Measurements from ENCODE around the gene ANO2. TPM values are rescaled to one million over a fixed set of nuclear protein-coding genes. Genes with fewer than 3 reads are reported as not detected.

Gene ANO2
- total RNA-seq, 2 experiments from 2014 or later = not detected

- ChIA-PET POLR2A (no interaction called here), CTCF (no interaction called here)
Measured at GRCh38 chr12:5612556-5613410, 332.3 kb downstream of the ANO2 start.

GRCh38 chr12:5611162-5611561 lies 333.9 kb downstream of the ANO2 start:
- CTCF ChIA-PET = no interaction called here
- POLR2A ChIA-PET = no interaction called here

GRCh38 chr12:5599378-5599777 lies 345.7 kb downstream of the ANO2 start:
- CTCF ChIA-PET = no interaction called here
- POLR2A ChIA-PET = no interaction called here

- ChIA-PET CTCF (no interaction called here), POLR2A (no interaction called here)
Measured at GRCh38 chr12:5593998-5594397, 351.1 kb downstream of the ANO2 start.

DNA sequence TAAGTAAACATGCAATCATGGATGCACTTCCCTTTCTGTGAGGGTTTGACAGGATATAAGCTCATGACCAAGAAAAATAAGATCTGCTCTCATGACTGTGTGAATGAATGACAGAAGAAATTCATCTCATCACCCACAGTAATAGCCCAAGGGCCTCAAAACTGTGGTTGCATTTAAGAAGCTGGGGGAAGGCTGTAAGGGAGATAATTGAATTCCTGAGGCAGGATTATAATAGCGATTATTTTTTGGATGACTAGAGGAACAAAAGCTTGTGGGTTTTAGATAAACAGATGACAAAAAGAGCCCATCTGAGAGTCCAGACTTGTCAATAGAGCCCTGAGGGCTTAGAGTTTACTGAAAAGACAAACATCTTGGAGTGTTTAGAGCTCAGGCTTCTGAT lies 352.0 kb downstream of the ANO2 start:
- ChIA-PET POLR2A (no interaction called here), CTCF (no interaction called here)

DNA sequence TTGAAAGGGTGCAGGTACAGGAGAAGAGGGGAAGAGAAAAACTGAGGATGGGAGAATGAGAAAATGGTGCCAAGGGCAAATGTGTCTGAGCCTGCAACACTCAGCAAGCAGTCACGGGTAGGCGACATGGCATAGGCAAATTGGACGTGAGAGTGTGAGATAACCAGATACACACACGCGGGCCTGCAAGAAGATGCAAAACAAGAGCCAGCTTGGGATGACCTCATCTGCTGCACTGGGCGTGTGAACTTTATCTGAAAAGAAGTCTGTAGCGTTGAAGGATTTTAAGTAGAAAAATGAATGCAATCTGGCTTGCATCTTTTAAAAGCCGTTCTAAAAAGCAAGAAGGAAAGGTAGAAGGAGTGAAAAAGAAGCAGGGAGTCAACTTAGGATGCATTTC lies 352.7 kb downstream of the ANO2 start:
- ChIA-PET POLR2A (no interaction called here), CTCF (no interaction called here)

GRCh38 chr12:5590316-5590715 lies 354.7 kb downstream of the ANO2 start:
- ChIA-PET CTCF (no interaction called here), POLR2A (no interaction called here)

- CTCF ChIA-PET = no interaction called here
- POLR2A ChIA-PET = no interaction called here
Measured at GRCh38 chr12:5589054-5589453, 356.0 kb downstream of the ANO2 start.

DNA sequence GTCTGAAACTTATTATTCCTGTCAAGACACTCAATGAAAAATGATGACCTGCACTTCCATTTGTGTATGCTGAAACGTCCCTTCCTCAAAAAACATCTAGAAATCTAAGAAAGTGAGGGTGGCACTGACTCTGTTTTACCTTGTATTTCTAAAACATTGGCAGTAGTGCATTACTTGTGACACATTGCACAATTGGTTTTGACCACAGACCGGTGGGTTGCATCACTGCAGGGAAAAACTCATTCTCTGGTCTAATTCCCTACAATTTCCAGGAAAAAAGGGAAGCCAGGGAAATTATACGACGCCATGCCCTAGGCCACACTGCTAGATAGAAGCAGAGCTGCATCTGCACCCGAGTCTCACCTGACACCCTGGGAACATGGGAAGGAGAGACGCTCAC lies 356.5 kb downstream of the ANO2 start:
- POLR2A ChIA-PET = no interaction called here

GRCh38 chr12:5588176-5588575 lies 356.9 kb downstream of the ANO2 start:
- POLR2A ChIA-PET = no interaction called here

More for the DNA sequence above, 356.5 kb downstream of the ANO2 start:
- CTCF ChIA-PET = no interaction called here

DNA sequence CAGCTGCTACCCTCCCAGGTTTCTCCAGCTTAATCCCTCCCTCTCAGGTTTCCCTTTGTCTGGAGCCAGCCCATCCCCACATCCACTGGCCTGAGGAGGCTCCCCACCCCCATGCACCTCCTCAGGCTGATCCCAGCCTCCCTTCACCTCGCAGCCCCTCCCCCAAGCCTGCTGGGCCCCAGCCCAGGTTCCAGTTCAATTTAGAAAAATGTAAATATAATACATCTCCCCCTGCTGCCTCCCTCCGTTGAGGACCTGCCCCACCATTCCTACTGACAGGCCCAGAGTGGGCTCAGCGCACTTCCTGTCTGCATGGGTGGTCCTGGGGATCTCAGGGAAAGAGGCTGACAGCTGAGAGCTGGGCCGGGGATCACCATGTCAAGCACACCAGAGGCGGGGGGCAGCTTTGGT lies 357.3 kb downstream of the ANO2 start:
- ChIA-PET POLR2A (no interaction called here), CTCF (no interaction called here)

More at GRCh38 chr12:5588176-5588575, 356.9 kb downstream of the ANO2 start:
- CTCF ChIA-PET = no interaction called here

DNA sequence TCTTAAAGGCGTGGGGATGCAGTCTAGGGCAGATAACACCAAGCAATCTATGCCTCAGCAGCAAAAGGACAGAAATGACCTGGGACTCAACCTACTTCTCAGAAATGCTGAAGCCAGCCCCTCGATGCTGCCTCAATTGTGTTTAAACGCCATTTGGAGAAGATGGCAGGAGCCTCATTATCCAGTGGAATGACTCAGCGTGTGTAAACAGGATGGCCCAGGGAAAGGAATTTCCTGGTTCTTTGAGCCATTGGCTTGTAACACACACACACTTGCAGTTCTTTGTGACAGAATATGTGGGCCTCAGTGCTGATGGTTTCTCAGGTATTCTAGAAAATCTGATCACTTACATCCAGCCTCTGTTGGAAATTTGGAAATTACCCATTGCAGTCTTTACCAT lies 358.9 kb downstream of the ANO2 start:
- POLR2A ChIA-PET = no interaction called here
- CTCF ChIA-PET = no interaction called here

- POLR2A ChIA-PET = no interaction called here
- CTCF ChIA-PET = no interaction called here
Measured at GRCh38 chr12:5585178-5585577, 359.9 kb downstream of the ANO2 start.

GRCh38 chr12:5584412-5585175 lies 360.5 kb downstream of the ANO2 start:
- ChIA-PET POLR2A (no interaction called here), CTCF (interaction anchor here (0.6 kb wide), 1 partner anchor 421 kb away, joined by 3 read pairs; no protein-coding TSS in a partner anchor)

GRCh38 chr12:5582541-5582940 lies 362.5 kb downstream of the ANO2 start:
- ChIA-PET POLR2A (no interaction called here), CTCF (no interaction called here)

GRCh38 chr12:5582018-5582417 lies 363.0 kb downstream of the ANO2 start:
- ChIA-PET CTCF (no interaction called here), POLR2A (no interaction called here)

DNA sequence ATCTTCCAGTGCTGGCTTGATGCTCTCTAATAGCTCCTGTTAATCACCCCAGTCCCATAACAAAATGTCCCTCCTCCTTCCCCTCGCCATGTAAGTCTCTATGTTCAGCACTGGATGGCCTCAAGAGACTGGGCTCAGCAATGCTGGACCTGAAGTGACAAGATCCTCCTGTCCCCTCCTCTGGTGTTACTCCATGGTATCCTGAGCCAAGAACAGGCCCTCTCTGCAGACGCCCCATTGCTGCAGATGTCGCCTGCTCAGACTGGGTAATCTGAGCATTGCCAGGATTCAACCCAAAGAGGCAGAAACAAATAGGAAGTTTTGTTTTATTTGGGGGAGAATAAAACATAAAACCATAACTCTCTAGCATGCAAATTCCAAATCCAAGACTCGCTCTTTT lies 363.4 kb downstream of the ANO2 start:
- POLR2A ChIA-PET = no interaction called here
- CTCF ChIA-PET = no interaction called here

DNA sequence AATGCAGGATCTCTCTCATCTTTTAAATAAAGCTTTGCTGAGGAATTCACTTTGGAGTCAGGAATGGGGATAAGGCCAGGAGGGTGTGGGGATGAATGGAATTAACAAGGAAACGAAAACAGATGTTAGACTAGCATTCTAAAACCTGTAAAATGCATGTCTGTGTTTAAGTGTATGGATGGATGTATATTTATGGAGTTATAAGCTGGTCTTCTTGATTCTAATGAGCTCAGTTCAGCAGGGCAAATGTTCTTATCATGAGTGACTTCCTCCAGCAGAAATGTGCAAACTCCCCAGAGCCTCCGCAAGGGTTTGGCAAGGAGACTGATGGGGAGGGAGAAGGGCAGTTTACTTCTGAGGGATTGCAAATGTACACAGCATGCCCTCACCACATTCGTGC lies 364.0 kb downstream of the ANO2 start:
- ChIA-PET POLR2A (no interaction called here), CTCF (no interaction called here)

DNA sequence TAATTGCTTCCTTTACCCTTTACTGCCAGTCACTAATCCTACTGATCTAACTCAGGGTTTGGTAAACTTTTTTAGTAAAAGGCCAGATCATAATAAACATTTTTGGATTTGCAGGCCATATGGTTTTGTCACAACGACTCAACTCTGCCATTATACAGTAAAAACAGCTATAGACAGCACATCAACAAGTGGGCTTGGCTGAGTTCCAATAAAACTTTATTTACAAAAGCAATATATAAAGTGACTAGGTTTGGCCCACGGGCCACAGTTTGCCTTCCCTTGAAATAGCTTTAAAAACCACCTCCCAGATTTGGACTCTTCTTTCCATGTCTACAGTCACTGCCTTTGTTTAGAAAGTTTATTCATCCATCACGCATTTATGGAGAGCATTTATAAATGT lies 366.3 kb downstream of the ANO2 start:
- ChIA-PET CTCF (no interaction called here), POLR2A (no interaction called here)

GRCh38 chr12:5577741-5578140 lies 367.3 kb downstream of the ANO2 start:
- POLR2A ChIA-PET = no interaction called here
- CTCF ChIA-PET = no interaction called here

GRCh38 chr12:5577211-5577612 lies 367.8 kb downstream of the ANO2 start:
- CTCF ChIA-PET = no interaction called here
- POLR2A ChIA-PET = no interaction called here

GRCh38 chr12:5575987-5576386 lies 369.1 kb downstream of the ANO2 start:
- CTCF ChIA-PET = no interaction called here
- POLR2A ChIA-PET = no interaction called here
